ENCODE data around the gene SERPINF2.
"Not testable (repeated sequence)": the region's sequence is repeated elsewhere in the genome, so short reads cannot be mapped to it uniquely, and the experiment has no call there.

The SERPINF2 gene

GRCh38 chr17:1716076-1716911 lies 26.4 kb upstream of the SERPINF2 start:
- DNase-seq (ENCODE audit: low read depth, low spot score) = peak; percentile 100

GRCh38 chr17:1716912-1717695 lies 25.6 kb upstream of the SERPINF2 start:
- peak; percentile 99 for DNase-seq (ENCODE audit: low read depth, low spot score)

- DNase-seq (ENCODE audit: low read depth, low spot score) = no peak
Observed at GRCh38 chr17:1718362-1719165, 24.1 kb upstream of the SERPINF2 start.

- DNase-seq (ENCODE audit: low read depth, low spot score) = peak; percentile 81
Observed at GRCh38 chr17:1720856-1721386, 21.8 kb upstream of the SERPINF2 start.

- DNase-seq (ENCODE audit: low read depth, low spot score) = not testable (repeated sequence)
Observed at GRCh38 chr17:1722022-1722421, 20.6 kb upstream of the SERPINF2 start.

- peak; percentile 86 for DNase-seq (ENCODE audit: low read depth, low spot score)
Observed at GRCh38 chr17:1724351-1724868, 18.3 kb upstream of the SERPINF2 start, which contains the start of gene WDR81. Gene WDR81 (plus strand): TSS chr17:1724704. CDS start chr17:1724960, 256 bp downstream.

GRCh38 chr17:1724869-1725641 lies 17.6 kb upstream of the SERPINF2 start:
- DNase-seq (ENCODE audit: low read depth, low spot score) = no peak

- no peak for DNase-seq (ENCODE audit: low read depth, low spot score)
Observed at GRCh38 chr17:1725642-1726511, 16.8 kb upstream of the SERPINF2 start.

GRCh38 chr17:1726626-1727257 lies 15.9 kb upstream of the SERPINF2 start:
- DNase-seq (ENCODE audit: low read depth, low spot score) = no peak

GRCh38 chr17:1727258-1727789 lies 15.3 kb upstream of the SERPINF2 start:
- no peak for DNase-seq (ENCODE audit: low read depth, low spot score)

- DNase-seq (ENCODE audit: low read depth, low spot score) = no peak
Observed at GRCh38 chr17:1727876-1728630, 14.6 kb upstream of the SERPINF2 start.

GRCh38 chr17:1729966-1730325 lies 12.7 kb upstream of the SERPINF2 start:
- no peak for DNase-seq (ENCODE audit: low read depth, low spot score)

- no peak for DNase-seq (ENCODE audit: low read depth, low spot score)
Observed at GRCh38 chr17:1730326-1731193, 12.1 kb upstream of the SERPINF2 start.

GRCh38 chr17:1731194-1731506 lies 11.5 kb upstream of the SERPINF2 start:
- no peak for DNase-seq (ENCODE audit: low read depth, low spot score)

- no peak for DNase-seq (ENCODE audit: low read depth, low spot score)
Observed at GRCh38 chr17:1732241-1732832, 10.3 kb upstream of the SERPINF2 start.

- DNase-seq (ENCODE audit: low read depth, low spot score) = no peak
Observed at GRCh38 chr17:1732833-1733321, 9.8 kb upstream of the SERPINF2 start.

- no peak for DNase-seq (ENCODE audit: low read depth, low spot score)
Observed at GRCh38 chr17:1733759-1734158, 8.9 kb upstream of the SERPINF2 start.

All from ELF-1 (cell line).